Cardiac fibroblast (primary cell): ENCODE data around the gene BPIFB1.

Experiments
- DNase-seq, 2 donors: peaks; one replicate each; pipeline versions ENCODE4 v3.0.0 to v3.0.0-alpha.2; 2010; ENCODE audit warnings: low read depth in 2 of 2
- H3K4me3 ChIP-seq, 2 donors: replicated peaks in 1 of 2; 1 replicate in 1 of 2; 2 replicates in 1 of 2; pipeline ENCODE4 v1.5.1; 2011; ENCODE audit warnings: low read depth in 2 of 2, low read length in 2 of 2, mild to moderate bottlenecking in 2 of 2, moderate library complexity in 1 of 2
- TF ChIP-seq, protein P1 (sequence below): IDR thresholded peaks from one replicate; pipeline ENCODE4 v1.5.1; 2011; ENCODE audit warnings: low read depth, mild to moderate bottlenecking, low read length, inconsistent platforms

BPIFB1 gene

DNA sequence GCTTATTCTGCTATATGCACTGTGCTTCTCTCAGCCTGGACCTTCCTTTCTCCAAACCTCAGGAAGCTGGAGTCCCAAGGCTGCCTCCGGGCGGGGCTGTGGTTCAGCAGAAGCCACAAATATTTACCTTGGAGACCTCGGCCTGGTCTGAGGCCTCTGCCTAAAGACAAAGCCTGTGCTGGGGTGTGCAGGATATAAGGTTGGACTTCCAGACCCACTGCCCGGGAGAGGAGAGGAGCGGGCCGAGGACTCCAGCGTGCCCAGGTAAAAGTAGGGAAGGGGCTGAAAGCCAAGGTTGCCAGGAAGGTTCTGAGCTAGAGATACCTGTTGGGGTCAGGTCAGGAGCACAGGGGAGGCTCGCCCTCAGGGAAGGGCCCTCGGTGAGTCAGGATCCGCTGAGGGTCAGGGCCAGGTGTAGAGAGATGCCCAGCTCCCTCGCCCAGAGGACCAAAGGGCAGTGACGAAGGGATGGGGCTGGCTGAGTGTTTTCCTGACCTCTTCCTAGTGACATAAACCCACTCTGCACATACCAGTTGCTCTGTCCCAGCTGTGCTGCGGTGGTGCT, at the start of gene BPIFB1:
Gene BPIFB1 (plus strand): TSS at position 224 of the 565 bp plus-strand sequence. CDS start 2,860 bp downstream, outside the sequence.
- DNase-seq = no peak
- TF ChIP-seq, protein P1, sequence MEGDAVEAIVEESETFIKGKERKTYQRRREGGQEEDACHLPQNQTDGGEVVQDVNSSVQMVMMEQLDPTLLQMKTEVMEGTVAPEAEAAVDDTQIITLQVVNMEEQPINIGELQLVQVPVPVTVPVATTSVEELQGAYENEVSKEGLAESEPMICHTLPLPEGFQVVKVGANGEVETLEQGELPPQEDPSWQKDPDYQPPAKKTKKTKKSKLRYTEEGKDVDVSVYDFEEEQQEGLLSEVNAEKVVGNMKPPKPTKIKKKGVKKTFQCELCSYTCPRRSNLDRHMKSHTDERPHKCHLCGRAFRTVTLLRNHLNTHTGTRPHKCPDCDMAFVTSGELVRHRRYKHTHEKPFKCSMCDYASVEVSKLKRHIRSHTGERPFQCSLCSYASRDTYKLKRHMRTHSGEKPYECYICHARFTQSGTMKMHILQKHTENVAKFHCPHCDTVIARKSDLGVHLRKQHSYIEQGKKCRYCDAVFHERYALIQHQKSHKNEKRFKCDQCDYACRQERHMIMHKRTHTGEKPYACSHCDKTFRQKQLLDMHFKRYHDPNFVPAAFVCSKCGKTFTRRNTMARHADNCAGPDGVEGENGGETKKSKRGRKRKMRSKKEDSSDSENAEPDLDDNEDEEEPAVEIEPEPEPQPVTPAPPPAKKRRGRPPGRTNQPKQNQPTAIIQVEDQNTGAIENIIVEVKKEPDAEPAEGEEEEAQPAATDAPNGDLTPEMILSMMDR = no peak
- no peak within 1 kb of the TSS for H3K4me3 ChIP-seq

- no peak for DNase-seq
- H3K4me3 ChIP-seq = no peak overlapping the region
- TF ChIP-seq, protein P1 = no peak
Observed at GRCh38 chr20:33234050-33234449, 49.0 kb upstream of the BPIFB1 start.

GRCh38 chr20:33235696-33236095, 47.3 kb upstream of the BPIFB1 start, which contains the start of gene BPIFA1:
TSS of gene BPIFA1 (plus strand) at chr20:33235996. CDS start at chr20:33237712, 1,716 bp downstream.
- DNase-seq = no peak
- TF ChIP-seq, protein P1 = no peak
- H3K4me3 ChIP-seq = no peak within 1 kb of the TSS

DNA sequence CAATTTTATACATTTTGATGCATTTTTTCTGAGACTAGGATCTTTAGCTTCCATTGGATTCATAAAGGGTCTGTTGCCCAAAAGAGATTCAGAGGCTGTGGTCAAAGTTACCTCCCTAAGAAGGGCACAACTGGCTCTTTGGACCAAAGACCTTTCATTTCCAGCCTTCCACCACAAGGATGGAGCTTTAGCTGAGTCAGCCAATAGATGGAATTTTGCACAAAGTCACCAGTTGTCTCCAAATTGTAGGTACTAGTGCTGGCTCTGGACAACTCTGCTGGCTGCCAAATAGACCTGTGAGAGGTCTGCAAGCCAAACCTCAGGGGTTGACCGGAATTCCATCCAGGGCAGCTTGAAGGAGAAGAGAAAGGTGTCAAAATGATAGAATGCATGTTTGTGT, 46.7 kb upstream of the BPIFB1 start:
- no peak for DNase-seq

GRCh38 chr20:33237989-33238388, 45.0 kb upstream of the BPIFB1 start:
- no peak overlapping the region for H3K4me3 ChIP-seq
- DNase-seq = no peak
- TF ChIP-seq, protein P1 = no peak

More for the DNA sequence above, 46.7 kb upstream of the BPIFB1 start:
- H3K4me3 ChIP-seq = no peak overlapping the region
- TF ChIP-seq, protein P1 = no peak

GRCh38 chr20:33239418-33239817, 43.6 kb upstream of the BPIFB1 start:
- H3K4me3 ChIP-seq = no peak overlapping the region
- DNase-seq = no peak
- TF ChIP-seq, protein P1 = no peak
